Fibroblast of the aortic adventitia (primary cell): ENCODE measurements around the gene HDAC10. TPM values are rescaled to one million over a fixed set of nuclear protein-coding genes. Genes with fewer than 3 reads are reported as not detected.

Experiments used
- DNase-seq: peaks from one replicate; pipeline ENCODE4 v3.0.0-alpha.2; 2010; ENCODE audit warnings: low read depth
- H3K4me3 ChIP-seq: 2 replicates; pipeline ENCODE4 v1.5.1; 2011; ENCODE audit warnings: low read depth, mild to moderate bottlenecking, control low read depth, low read length, moderate library complexity
- CTCF ChIP-seq: IDR thresholded peaks from 2 replicates; pipeline ENCODE4 v1.5.1; 2011; ENCODE audit warnings: mild to moderate bottlenecking, low read length, control low read depth, inconsistent platforms; ENCODE audit not compliant: insufficient read depth
- total RNA-seq: library from RNA; depleted of rRNA; stranded (reverse); fragments of >200 nt; gene quantifications from 2 replicates; pipeline ENCODE4 v1.2.3, GENCODE V29; 2012; ENCODE audit warnings: low replicate concordance

The HDAC10 gene
- total RNA-seq, 1 donor = 15.4 TPM

GRCh38 chr22:50202130-50202666, 48.9 kb downstream of the HDAC10 start:
- no peak for TF ChIP-seq CTCF
- peak overlapping the region; percentile 76 for H3K4me3 ChIP-seq
- DNase-seq = no peak

GRCh38 chr22:50201191-50202129, 49.6 kb downstream of the HDAC10 start:
- TF ChIP-seq CTCF = no peak
- H3K4me3 ChIP-seq = peak overlapping the region; percentile 76
- no peak for DNase-seq

GRCh38 chr22:50200461-50201190, 50.4 kb downstream of the HDAC10 start, which contains the start of gene SELENOO:
SELENOO (plus strand) TSS chr22:50201011; CDS start chr22:50201037, 26 bp downstream.
- peak within 1 kb of the TSS; percentile 76 for H3K4me3 ChIP-seq
- peak; percentile 75 for DNase-seq
- no peak for TF ChIP-seq CTCF

GRCh38 chr22:50199829-50200460, 51.1 kb downstream of the HDAC10 start:
- no peak for DNase-seq
- peak overlapping the region; percentile 71 for H3K4me3 ChIP-seq
- TF ChIP-seq CTCF = no peak

- no peak overlapping the region for H3K4me3 ChIP-seq
- TF ChIP-seq CTCF = no peak
- DNase-seq = no peak
Measured at GRCh38 chr22:50199251-50199721, 51.8 kb downstream of the HDAC10 start.

- no peak for DNase-seq
- TF ChIP-seq CTCF = no peak
- no peak overlapping the region for H3K4me3 ChIP-seq
Measured at GRCh38 chr22:50198624-50199017, 52.4 kb downstream of the HDAC10 start.
